C4-2B (cell line): ENCODE measurements around the gene RPSA.

Experiments used
- ZFX ChIP-seq: fragments of 450-650 bp; IDR thresholded peaks from 2 replicates; pipeline ENCODE4 v1.6.1; 2017
- TF ChIP-seq, protein P1 (sequence below): fragments of 450-650 bp; conservative IDR thresholded peaks from 2 replicates; pipeline ENCODE4 v1.5.1; 2017; ENCODE audit warnings: mild to moderate bottlenecking

DNA sequence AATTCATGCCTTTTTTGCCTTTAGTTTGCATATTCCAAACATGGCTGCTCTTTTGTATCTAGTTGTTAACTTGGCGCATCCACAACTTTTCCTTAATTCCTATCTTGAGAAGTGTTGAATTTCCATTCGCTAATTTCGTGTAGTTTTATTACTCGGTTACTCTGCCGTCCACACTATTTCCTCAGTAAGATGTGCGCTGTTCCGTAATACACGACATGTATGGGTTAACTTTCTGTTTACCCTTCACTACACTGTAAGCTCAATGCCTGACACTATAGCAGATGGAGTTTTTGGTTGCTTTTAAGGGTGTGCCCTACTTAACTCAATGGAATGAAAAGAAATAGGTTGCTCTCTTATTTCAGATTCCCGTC, 724 bp downstream of the RPSA start:
- TF ChIP-seq, protein P1, sequence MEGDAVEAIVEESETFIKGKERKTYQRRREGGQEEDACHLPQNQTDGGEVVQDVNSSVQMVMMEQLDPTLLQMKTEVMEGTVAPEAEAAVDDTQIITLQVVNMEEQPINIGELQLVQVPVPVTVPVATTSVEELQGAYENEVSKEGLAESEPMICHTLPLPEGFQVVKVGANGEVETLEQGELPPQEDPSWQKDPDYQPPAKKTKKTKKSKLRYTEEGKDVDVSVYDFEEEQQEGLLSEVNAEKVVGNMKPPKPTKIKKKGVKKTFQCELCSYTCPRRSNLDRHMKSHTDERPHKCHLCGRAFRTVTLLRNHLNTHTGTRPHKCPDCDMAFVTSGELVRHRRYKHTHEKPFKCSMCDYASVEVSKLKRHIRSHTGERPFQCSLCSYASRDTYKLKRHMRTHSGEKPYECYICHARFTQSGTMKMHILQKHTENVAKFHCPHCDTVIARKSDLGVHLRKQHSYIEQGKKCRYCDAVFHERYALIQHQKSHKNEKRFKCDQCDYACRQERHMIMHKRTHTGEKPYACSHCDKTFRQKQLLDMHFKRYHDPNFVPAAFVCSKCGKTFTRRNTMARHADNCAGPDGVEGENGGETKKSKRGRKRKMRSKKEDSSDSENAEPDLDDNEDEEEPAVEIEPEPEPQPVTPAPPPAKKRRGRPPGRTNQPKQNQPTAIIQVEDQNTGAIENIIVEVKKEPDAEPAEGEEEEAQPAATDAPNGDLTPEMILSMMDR: no peak
- TF ChIP-seq ZFX: no peak
